Activated naive CD4-positive, alpha-beta T cell treated with anti-CD3 and anti-CD28 coated beads for 36 hours (primary cell): ENCODE results near the gene SP1. TPM values are rescaled to one million over a fixed set of nuclear protein-coding genes. Genes with fewer than 3 reads are reported as not detected.
"Not testable (repeated sequence)": the region's sequence is repeated elsewhere in the genome, so short reads cannot be mapped to it uniquely, and the experiment has no call there.

ENCODE experiments used
- CTCF ChIA-PET: fragments of 350-600 bp; sonication (Branson Sonifier 250); formaldehyde crosslinking; loops from one replicate; lab custom pipeline; 2021; ENCODE audit warnings: antibody characterized with exemption; lab: Charles Lee
- DNase-seq: peaks from one replicate; pipeline ENCODE4 v3.0.0-alpha.2; 2020
- H3K27ac Mint-ChIP-seq: one replicate; pipeline ENCODE4 v1.8.0; 2021; ENCODE audit warnings: mild to moderate bottlenecking, mixed read lengths
- H3K27me3 Mint-ChIP-seq: one replicate; pipeline ENCODE4 v1.8.0; 2021; ENCODE audit warnings: low read depth, mixed read lengths
- H3K36me3 Mint-ChIP-seq: one replicate; pipeline ENCODE4 v1.8.0; 2021; ENCODE audit warnings: low read depth, mixed read lengths
- H3K4me1 Mint-ChIP-seq: one replicate; pipeline ENCODE4 v1.8.0; 2021; ENCODE audit warnings: low read depth, mixed read lengths
- H3K4me3 Mint-ChIP-seq: one replicate; pipeline ENCODE4 v1.8.0; 2021; ENCODE audit warnings: mild to moderate bottlenecking, moderate library complexity, mixed read lengths
- H3K9me3 Mint-ChIP-seq: one replicate; pipeline ENCODE4 v1.8.0; 2021; ENCODE audit warnings: mixed read lengths
- intact Hi-C: fragments of 100-400 bp; cut with micrococcal nuclease; formaldehyde crosslinking; loops from one replicate; pipeline ENCODE4 v1.15.1; 2023
- total RNA-seq, 2 experiments: library from RNA; stranded (reverse); gene quantifications; one replicate each; pipeline ENCODE4 v1.2.3, GENCODE V29; 2021

The SP1 gene
- total RNA-seq: 10 to 100 TPM; 87.6 to 91.9 TPM

DNA sequence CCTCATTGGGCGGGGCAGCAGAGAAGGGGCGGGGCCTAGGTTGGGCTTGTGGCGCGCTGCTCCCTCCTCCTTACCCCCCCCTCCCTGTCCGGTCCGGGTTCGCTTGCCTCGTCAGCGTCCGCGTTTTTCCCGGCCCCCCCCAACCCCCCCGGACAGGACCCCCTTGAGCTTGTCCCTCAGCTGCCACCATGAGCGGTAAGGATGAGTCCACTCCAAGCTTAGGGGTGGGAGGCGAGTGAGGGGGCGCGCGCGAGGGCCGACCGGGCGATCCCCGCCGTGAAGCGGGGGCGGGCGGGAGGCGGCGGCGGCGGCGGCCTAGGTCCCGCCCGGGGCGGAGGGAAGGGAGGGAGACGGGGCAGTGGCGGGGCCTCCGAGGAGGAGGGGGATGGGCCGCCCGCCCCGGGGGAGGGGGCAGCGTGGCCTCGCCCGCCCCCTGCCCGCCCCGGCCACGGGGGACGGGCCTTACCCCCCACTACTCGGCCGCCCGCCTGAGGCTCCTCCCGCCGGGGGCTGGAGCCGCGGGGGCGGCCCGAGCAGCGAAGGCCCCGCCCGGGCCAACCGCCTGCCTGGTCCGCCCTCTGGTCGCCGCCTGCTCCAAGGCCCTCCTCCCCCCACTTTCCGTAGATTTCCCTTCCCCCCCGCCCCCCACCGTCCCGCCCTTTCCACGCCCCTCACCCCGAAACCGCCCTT lies at the start of gene SP1:
Gene SP1 (plus strand): TSS at position 73 of the 690 bp plus-strand sequence. CDS start 116 bp downstream, at position 189.
- no peaks in the 10 kb centered on the region for H3K27me3 Mint-ChIP-seq
- peak within 1 kb of the TSS; percentile 87 for H3K4me3 Mint-ChIP-seq
- CTCF ChIA-PET: interaction anchor here (0.6 to 3.0 kb wide), 8 partner anchors 28 to 118 kb away, joined by 3 to 15 read pairs (median 8); no protein-coding TSS in a partner anchor
- intact Hi-C loops: loop anchor here (1.0 to 10.0 kb wide), 4 partner anchors 37 to 1035 kb away; partner anchors contain the start of genes CBX5, HNRNPA1, ITGA5 and PRR13
- H3K27ac Mint-ChIP-seq: peak within 1 kb of the TSS; percentile 93
- H3K9me3 Mint-ChIP-seq: no peaks in the 10 kb centered on the region
- DNase-seq: peak; percentile 100
- H3K4me1 Mint-ChIP-seq: peaks cover 50% of the 10 kb centered on the region
- H3K36me3 Mint-ChIP-seq: peaks cover 40% of the 10 kb centered on the region

DNA sequence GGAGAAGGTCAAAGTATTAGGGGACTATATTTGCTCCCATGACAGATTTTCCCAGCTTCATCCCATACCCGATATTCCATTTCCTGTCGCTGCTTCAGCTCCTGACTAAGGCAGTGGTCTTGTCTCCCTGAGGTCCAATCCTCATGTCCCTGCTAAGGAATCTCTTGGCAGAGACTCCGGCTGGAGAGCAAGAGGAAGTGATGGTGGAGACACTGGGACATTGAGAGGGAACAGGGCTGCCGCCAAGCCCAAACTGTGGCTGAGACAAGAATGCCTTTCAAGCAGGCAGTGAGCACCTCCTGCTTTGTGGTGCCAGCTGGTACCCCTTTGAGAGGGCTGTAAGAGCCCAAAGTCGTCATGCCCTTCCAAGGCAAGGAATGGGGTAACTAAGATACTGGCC lies 49.3 kb upstream of the SP1 start:
- intact Hi-C loops: no loop called here
- no peak overlapping the region for H3K27ac Mint-ChIP-seq

DNA sequence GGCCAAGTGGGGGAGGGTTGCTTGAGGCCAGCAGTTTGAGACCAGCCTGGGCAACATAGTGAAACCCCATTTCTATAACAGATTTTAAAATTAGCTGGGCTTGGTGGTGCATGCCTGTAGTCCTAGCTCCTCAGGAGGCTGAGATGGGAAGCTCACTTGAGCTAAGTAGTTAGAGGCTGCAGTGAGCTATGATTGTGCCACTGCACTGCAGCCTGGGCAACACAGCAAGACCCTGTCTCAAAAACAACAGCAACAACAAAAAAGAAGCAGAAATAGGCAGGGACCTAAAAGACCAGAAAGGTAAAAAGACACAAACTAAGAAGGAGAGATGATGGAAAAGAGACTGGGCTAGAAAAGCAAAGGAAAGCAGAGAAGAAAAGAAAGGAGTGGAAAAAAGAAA lies 47.6 kb upstream of the SP1 start:
- DNase-seq, intact Hi-C loops, H3K4me1 Mint-ChIP-seq, H3K9me3 Mint-ChIP-seq, H3K27ac Mint-ChIP-seq, H3K36me3 Mint-ChIP-seq, H3K4me3 Mint-ChIP-seq: not testable (repeated sequence)
- CTCF ChIA-PET: interaction anchor here (0.6 to 12.9 kb wide), 3 partner anchors 11 to 44 kb away, joined by 5 to 196 read pairs (median 5); partner anchors contain the start of gene AAAS
- H3K27me3 Mint-ChIP-seq: peaks cover 25% of the 10 kb centered on the region

More for the DNA sequence above, 49.3 kb upstream of the SP1 start:
- Mint-ChIP-seq H3K9me3 (no peaks in the 10 kb centered on the region), H3K4me3 (no peak overlapping the region), H3K27me3 (peaks cover 17% of the 10 kb centered on the region), H3K4me1 (peaks cover 5% of the 10 kb centered on the region), H3K36me3 (no peaks in the 10 kb centered on the region)
- DNase-seq: no peak
- CTCF ChIA-PET: interaction anchor here (0.6 to 12.9 kb wide), 5 partner anchors 9 to 146 kb away, joined by 3 to 196 read pairs (median 4); partner anchors contain the start of gene AAAS

DNA sequence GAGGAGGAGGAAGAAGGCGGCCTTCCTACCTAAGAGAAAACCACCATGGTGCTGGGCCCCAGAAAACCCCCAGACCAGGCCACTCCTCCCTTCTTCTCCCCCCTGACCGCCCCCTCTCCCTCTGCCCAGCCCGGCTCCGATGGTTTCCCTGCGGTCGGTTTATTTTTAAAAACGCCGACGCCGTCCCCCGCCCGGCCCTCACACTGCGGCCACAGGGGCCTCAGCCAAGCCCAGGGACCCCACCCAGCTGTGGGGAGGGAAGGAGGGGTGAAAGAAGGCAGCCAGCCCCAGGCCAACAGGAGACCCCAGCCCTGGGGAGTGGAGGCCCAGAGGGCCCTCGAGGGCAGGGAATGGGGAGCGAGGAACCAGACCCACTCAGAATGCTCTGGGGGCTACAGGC lies 47.2 kb upstream of the SP1 start:
- Mint-ChIP-seq H3K27ac (no peak overlapping the region), H3K27me3 (peaks cover 29% of the 10 kb centered on the region), H3K9me3 (no peaks in the 10 kb centered on the region), H3K36me3 (no peaks in the 10 kb centered on the region), H3K4me1 (no peaks in the 10 kb centered on the region), H3K4me3 (no peak overlapping the region)
- intact Hi-C loops: no loop called here
- no peak for DNase-seq
- CTCF ChIA-PET: interaction anchor here (0.6 to 12.9 kb wide), 3 partner anchors 11 to 43 kb away, joined by 5 to 196 read pairs (median 5); partner anchors contain the start of gene AAAS

DNA sequence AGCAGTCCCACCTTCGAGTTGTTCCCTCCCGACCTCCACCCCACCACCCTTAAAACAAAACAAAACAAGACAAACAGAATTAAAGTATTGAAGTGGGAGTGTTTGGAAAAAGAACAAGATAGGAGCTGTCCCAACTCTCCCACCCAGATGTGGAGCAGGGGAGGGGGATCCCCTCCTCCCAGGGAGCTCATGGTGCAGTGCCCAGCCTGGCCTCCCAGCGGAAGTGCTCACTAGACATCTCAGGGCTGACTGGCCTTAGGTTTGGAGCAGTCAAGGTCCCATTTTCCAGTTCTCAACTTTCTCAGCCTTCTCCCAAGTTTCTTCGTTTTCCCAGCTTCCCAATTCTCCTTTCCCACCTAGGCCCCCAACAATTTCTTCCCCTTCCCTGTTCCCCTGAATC lies 46.7 kb upstream of the SP1 start:
- H3K4me3 Mint-ChIP-seq: no peak overlapping the region
- no peaks in the 10 kb centered on the region for H3K36me3 Mint-ChIP-seq
- intact Hi-C loops: no loop called here
- H3K27me3 Mint-ChIP-seq: peaks cover 34% of the 10 kb centered on the region
- no peak overlapping the region for H3K27ac Mint-ChIP-seq
- DNase-seq: no peak
- no peaks in the 10 kb centered on the region for H3K4me1 Mint-ChIP-seq
- H3K9me3 Mint-ChIP-seq: no peaks in the 10 kb centered on the region
- CTCF ChIA-PET: interaction anchor here (1.3 kb wide), 1 partner anchor 88 kb away, joined by 3 read pairs; no protein-coding TSS in a partner anchor

DNA sequence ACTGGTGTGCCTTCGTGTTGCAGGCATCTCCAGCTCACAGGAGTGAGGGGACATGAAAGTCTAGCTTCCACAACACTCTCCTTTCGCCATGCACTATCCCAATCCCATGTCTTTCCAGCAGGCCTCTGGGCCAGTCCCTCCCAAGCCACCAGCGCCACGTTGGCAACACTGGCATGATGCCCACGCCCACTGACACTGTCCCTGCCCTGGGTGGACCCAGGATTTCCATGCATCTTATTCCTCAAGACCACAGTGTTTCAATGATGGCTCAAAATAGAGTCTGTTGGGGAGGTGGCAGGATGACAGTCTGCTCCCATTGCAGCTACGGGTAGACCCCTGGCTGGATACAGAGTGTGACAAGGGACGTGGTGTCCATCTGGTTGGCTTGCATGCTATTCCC lies 46.1 kb upstream of the SP1 start:
- intact Hi-C loops: no loop called here
- Mint-ChIP-seq H3K27me3 (peaks cover 37% of the 10 kb centered on the region), H3K36me3 (no peaks in the 10 kb centered on the region), H3K4me1 (no peaks in the 10 kb centered on the region), H3K27ac (no peak overlapping the region), H3K9me3 (no peaks in the 10 kb centered on the region), H3K4me3 (no peak overlapping the region)
- no peak for DNase-seq
- CTCF ChIA-PET: interaction anchor here (1.3 to 2.3 kb wide), 2 partner anchors 12 to 88 kb away, joined by 3 to 8 read pairs; partner anchors contain the start of gene AAAS

DNA sequence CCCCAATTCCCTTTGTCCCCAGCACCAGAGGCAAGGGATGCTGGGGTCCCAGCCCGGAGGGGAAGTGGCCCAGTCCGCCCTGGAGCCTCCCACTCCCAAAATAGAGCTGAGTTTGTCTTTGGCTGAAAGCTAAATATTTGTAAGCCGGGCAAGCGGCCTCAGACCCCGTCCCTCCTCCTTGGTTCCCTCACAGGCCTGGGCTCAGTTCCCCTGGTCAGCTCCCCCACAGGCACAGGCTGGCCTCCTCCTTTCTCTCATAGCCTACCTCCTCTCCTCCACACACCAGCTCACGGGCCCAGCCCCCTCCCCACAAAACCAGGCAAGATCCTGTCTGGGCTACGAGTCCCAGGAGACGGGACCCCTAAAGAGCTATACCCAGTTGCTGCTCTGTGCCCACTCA lies 45.2 kb upstream of the SP1 start:
- no peaks in the 10 kb centered on the region for H3K4me1 Mint-ChIP-seq
- intact Hi-C loops: no loop called here
- H3K27me3 Mint-ChIP-seq: peaks cover 37% of the 10 kb centered on the region
- CTCF ChIA-PET: interaction anchor here (0.9 to 2.3 kb wide), 6 partner anchors 9 to 174 kb away, joined by 3 to 10 read pairs (median 6); partner anchors contain the start of gene AAAS
- no peaks in the 10 kb centered on the region for H3K36me3 Mint-ChIP-seq
- no peaks in the 10 kb centered on the region for H3K9me3 Mint-ChIP-seq
- no peak overlapping the region for H3K27ac Mint-ChIP-seq
- no peak for DNase-seq
- no peak overlapping the region for H3K4me3 Mint-ChIP-seq

DNA sequence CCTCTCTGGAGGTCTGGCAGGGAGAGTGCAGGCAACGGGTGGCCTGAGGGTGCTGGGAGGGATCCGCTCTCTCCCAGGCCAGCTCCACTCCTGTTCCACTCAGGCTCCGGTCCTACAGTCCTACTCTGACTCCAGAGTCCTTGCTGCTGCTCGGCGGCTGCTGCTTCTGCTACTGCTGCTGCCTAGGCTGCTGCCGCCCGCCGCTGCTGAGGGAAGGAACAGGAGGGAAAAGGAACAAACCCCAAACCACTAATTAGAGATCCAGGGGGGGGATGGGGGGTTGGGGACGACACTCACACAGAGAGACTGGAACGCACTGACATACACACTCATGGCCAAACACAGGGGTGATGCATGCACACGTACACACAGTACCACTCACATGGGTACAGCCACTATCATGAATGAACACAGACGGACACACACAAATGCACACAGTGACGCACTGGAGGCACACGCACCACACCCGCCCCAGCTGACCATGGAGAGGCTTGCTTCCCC lies 43.7 kb upstream of the SP1 start, which contains the start of gene SP7:
Gene SP7 (minus strand): TSS at position 174 of the 501 bp plus-strand sequence. CDS start 708 bp downstream, outside the sequence.
- Mint-ChIP-seq H3K9me3 (no peaks in the 10 kb centered on the region), H3K27me3 (peaks cover 37% of the 10 kb centered on the region), H3K36me3 (no peaks in the 10 kb centered on the region), H3K4me1 (no peaks in the 10 kb centered on the region), H3K27ac (no peak within 1 kb of the TSS), H3K4me3 (no peak within 1 kb of the TSS)
- CTCF ChIA-PET: interaction anchor here (1.1 to 2.3 kb wide), 3 partner anchors 9 to 85 kb away, joined by 3 to 8 read pairs (median 3); partner anchors contain the start of gene AAAS
- intact Hi-C loops: no loop called here
- DNase-seq: no peak

DNA sequence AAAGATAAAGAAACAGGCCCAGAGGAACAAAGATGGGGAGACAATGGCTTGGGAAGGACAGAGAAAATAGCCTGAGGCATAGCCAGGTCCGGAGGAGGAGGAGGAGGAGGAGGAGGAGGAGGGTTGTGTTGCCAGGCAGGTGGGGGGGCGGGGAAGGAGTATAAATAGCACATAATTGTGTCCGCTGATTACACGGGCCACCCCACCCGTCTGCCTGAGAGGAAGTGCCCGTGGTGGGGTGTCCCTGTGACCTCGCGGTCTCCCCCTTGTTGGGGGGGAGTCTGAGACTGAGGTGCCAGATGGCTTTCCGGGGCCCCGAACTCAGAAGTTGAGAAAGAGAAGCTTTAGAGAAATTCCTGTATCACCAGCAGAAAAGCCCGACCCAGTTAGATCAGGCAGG lies 42.0 kb upstream of the SP1 start:
- no peak for DNase-seq
- Mint-ChIP-seq H3K27me3 (peaks cover 34% of the 10 kb centered on the region), H3K27ac (no peak overlapping the region), H3K4me1 (no peaks in the 10 kb centered on the region), H3K4me3 (no peak overlapping the region), H3K36me3 (no peaks in the 10 kb centered on the region), H3K9me3 (no peaks in the 10 kb centered on the region)
- intact Hi-C loops: no loop called here
- CTCF ChIA-PET: interaction anchor here (1.4 kb wide), 1 partner anchor 10 kb away, joined by 3 read pairs; no protein-coding TSS in a partner anchor

DNA sequence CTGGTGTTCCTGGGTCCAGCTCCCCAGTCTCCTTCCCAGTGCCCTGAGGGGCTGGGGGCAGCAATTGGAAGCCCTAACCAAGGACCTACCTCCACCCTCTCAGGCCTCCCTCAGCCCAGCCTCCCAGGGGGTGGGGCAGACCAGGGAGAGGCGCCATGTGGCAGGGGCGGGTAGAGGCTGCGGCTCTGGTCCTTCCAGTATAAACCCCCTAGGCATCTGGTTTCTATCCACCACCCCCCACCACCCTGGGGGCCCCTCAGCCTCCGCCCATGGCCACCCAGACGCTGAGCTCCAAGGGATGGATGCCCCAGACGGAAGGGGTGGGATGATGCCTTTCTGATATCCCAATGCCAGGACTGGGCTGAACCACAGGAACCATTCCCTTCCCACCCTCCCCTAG lies 41.1 kb upstream of the SP1 start:
- CTCF ChIA-PET: no interaction called here
- intact Hi-C loops: no loop called here
- no peaks in the 10 kb centered on the region for H3K9me3 Mint-ChIP-seq
- peaks cover 29% of the 10 kb centered on the region for H3K27me3 Mint-ChIP-seq
- H3K36me3 Mint-ChIP-seq: no peaks in the 10 kb centered on the region
- H3K27ac Mint-ChIP-seq: no peak overlapping the region
- H3K4me3 Mint-ChIP-seq: no peak overlapping the region
- no peaks in the 10 kb centered on the region for H3K4me1 Mint-ChIP-seq
- DNase-seq: no peak

DNA sequence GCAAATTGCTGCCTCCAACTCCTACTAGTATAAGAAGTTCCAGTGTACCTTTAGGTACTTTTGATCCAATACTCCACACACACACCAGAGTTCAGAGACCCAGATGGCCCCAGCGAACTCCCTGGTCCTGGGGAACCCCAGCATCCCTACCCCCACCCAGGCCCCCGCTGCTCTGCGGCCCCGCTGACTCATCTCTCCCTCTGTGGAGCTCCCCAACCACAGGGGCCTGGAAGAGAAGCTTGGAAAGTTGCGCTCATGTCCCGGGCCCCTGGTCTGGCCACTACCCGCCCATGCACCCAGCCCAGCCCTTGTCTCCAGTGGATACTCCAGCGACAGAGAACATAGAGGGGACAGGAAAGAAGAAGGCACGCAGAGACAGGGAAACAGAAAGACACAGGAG lies 39.6 kb upstream of the SP1 start:
- Mint-ChIP-seq H3K4me1 (peaks cover 9% of the 10 kb centered on the region), H3K36me3 (no peaks in the 10 kb centered on the region), H3K27ac (no peak overlapping the region), H3K9me3 (no peaks in the 10 kb centered on the region), H3K4me3 (no peak overlapping the region), H3K27me3 (peaks cover 20% of the 10 kb centered on the region)
- intact Hi-C loops: no loop called here
- no peak for DNase-seq
- CTCF ChIA-PET: interaction anchor here (0.7 kb wide), 1 partner anchor 13 kb away, joined by 4 read pairs; no protein-coding TSS in a partner anchor

DNA sequence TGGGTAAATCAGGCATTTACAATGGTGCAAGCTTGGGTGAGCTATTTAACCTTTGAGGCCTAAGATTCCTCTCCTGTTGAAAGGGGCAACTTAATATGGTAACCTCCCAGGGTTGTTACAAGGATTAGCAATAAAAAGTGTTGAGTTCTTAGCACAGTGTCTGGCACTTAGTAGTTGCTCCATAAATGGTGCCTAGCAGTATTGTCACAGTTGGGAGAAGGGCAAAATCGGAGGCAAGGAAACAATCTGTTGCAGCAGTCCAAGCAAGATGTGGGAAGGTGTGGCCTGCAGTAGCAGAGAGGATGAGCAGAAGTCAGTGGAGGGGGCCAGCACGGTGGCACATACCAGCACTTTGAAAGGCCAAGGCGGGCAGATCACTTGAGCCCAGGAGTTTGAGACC lies 36.5 kb upstream of the SP1 start:
- intact Hi-C loops: no loop called here
- no peaks in the 10 kb centered on the region for H3K9me3 Mint-ChIP-seq
- CTCF ChIA-PET: interaction anchor here (1.0 to 6.5 kb wide), 5 partner anchors 9 to 132 kb away, joined by 3 to 196 read pairs (median 8); partner anchors contain the start of genes AAAS and AMHR2
- peaks cover 9% of the 10 kb centered on the region for H3K4me1 Mint-ChIP-seq
- H3K27me3 Mint-ChIP-seq: peaks cover under 1% of the 10 kb centered on the region
- DNase-seq: no peak
- H3K36me3 Mint-ChIP-seq: no peaks in the 10 kb centered on the region
- H3K27ac Mint-ChIP-seq: no peak overlapping the region
- H3K4me3 Mint-ChIP-seq: no peak overlapping the region
